Type B pancreatic cell (in vitro differentiated cells): ENCODE results near the gene ZNF652. TPM values are rescaled to one million over a fixed set of nuclear protein-coding genes. Genes with fewer than 3 reads are reported as not detected.
"Not testable (repeated sequence)": the region's sequence is repeated elsewhere in the genome, so short reads cannot be mapped to it uniquely, and the experiment has no call there.

ENCODE experiments used
- DNase-seq: peaks from one replicate; pipeline ENCODE4 v3.0.0; 2021; ENCODE audit warnings: mixed read lengths; ENCODE audit not compliant: unreplicated experiment; ENCODE audit errors: extremely low spot score
- H3K27ac Mint-ChIP-seq: 2 replicates; pipeline ENCODE4 v1.8.0; 2021; ENCODE audit warnings: mild to moderate bottlenecking, mixed read lengths
- H3K27me3 Mint-ChIP-seq: 2 replicates; pipeline ENCODE4 v1.8.0; 2021; ENCODE audit warnings: mixed read lengths
- H3K36me3 Mint-ChIP-seq: 2 replicates; pipeline ENCODE4 v1.8.0; 2021; ENCODE audit warnings: mixed read lengths
- H3K4me1 Mint-ChIP-seq: one replicate; pipeline ENCODE4 v1.8.0; 2021; ENCODE audit warnings: mixed read lengths; ENCODE audit not compliant: unreplicated experiment
- H3K4me3 Mint-ChIP-seq: 2 replicates; pipeline ENCODE4 v1.8.0; 2021; ENCODE audit warnings: mild to moderate bottlenecking, mixed read lengths
- H3K9me3 Mint-ChIP-seq: 2 replicates; pipeline ENCODE4 v1.8.0; 2021; ENCODE audit warnings: mixed read lengths
- CTCF ChIP-seq: fragments of 200-600 bp; sonication (generic); conservative IDR thresholded peaks from 2 replicates; pipeline ENCODE4 v1.5.0; 2021; ENCODE audit warnings: antibody characterized with exemption, mild to moderate bottlenecking
- total RNA-seq: library from RNA; stranded (reverse); gene quantifications from 2 replicates; pipeline ENCODE4 v1.2.1, GENCODE V29; 2021; ENCODE audit warnings: low replicate concordance

Gene ZNF652
- total RNA-seq, 1 donor from 2014 or later, result 39.6 TPM

GRCh38 chr17:49280918-49281317 lies 81.1 kb downstream of the ZNF652 start:
- Mint-ChIP-seq H3K4me3 (no peak overlapping the region), H3K36me3 (no peaks in the 10 kb centered on the region), H3K4me1 (no peaks in the 10 kb centered on the region), H3K27me3 (no peaks in the 10 kb centered on the region), H3K27ac (no peak overlapping the region), H3K9me3 (no peaks in the 10 kb centered on the region)
- no peak for TF ChIP-seq CTCF
- DNase-seq, result no peak

GRCh38 chr17:49280061-49280460 lies 82.0 kb downstream of the ZNF652 start:
- H3K27me3 Mint-ChIP-seq, result no peaks in the 10 kb centered on the region
- no peak for DNase-seq
- H3K4me1 Mint-ChIP-seq, result no peaks in the 10 kb centered on the region
- H3K27ac Mint-ChIP-seq, result no peak overlapping the region
- no peaks in the 10 kb centered on the region for H3K36me3 Mint-ChIP-seq
- no peak for TF ChIP-seq CTCF
- H3K9me3 Mint-ChIP-seq, result no peaks in the 10 kb centered on the region
- H3K4me3 Mint-ChIP-seq, result no peak overlapping the region

- H3K27me3 Mint-ChIP-seq, H3K4me3 Mint-ChIP-seq, H3K9me3 Mint-ChIP-seq, DNase-seq, H3K36me3 Mint-ChIP-seq, H3K27ac Mint-ChIP-seq, H3K4me1 Mint-ChIP-seq: not testable (repeated sequence)
These were observed 82.6 kb downstream of the ZNF652 start for GRCh38 chr17:49279263-49280015.

- no peak for DNase-seq
- Mint-ChIP-seq H3K9me3 (no peaks in the 10 kb centered on the region), H3K27ac (no peak overlapping the region), H3K4me3 (no peak overlapping the region), H3K4me1 (no peaks in the 10 kb centered on the region), H3K27me3 (no peaks in the 10 kb centered on the region), H3K36me3 (no peaks in the 10 kb centered on the region)
- TF ChIP-seq CTCF, result no peak
These were observed 84.0 kb downstream of the ZNF652 start for GRCh38 chr17:49278076-49278475.

GRCh38 chr17:49277638-49278037 lies 84.4 kb downstream of the ZNF652 start:
- no peaks in the 10 kb centered on the region for H3K36me3 Mint-ChIP-seq

GRCh38 chr17:49275981-49276380 lies 86.1 kb downstream of the ZNF652 start:
- H3K4me1 Mint-ChIP-seq, H3K9me3 Mint-ChIP-seq, H3K27me3 Mint-ChIP-seq, DNase-seq, H3K4me3 Mint-ChIP-seq, H3K27ac Mint-ChIP-seq, H3K36me3 Mint-ChIP-seq: not testable (repeated sequence)

More at GRCh38 chr17:49277638-49278037, 84.4 kb downstream of the ZNF652 start:
- Mint-ChIP-seq H3K27me3 (no peaks in the 10 kb centered on the region), H3K9me3 (no peaks in the 10 kb centered on the region), H3K4me3 (no peak overlapping the region), H3K27ac (no peak overlapping the region), H3K4me1 (no peaks in the 10 kb centered on the region)
- no peak for DNase-seq
- no peak for TF ChIP-seq CTCF
